Thymus (tissue), 11 donors: ENCODE measurements around the gene RPL28. TPM values are rescaled to one million over a fixed set of nuclear protein-coding genes. Genes with fewer than 3 reads are reported as not detected.
"Not testable (repeated sequence)": the region's sequence is repeated elsewhere in the genome, so short reads cannot be mapped to it uniquely, and the experiment has no call there.

Source experiments
- DNase-seq, 9 donors: peaks; one replicate each; pipeline ENCODE4 v3.0.0-alpha.2; 2013; ENCODE audit warnings: low spot score in 9 of 9, low read depth in 6 of 9, missing footprints in 1 of 9
- H3K27ac ChIP-seq, 2 donors: one replicate each; pipeline ENCODE4 v1.5.1; 2013; ENCODE audit warnings: control low read depth in 1 of 2, low read depth in 1 of 2, low read length in 1 of 2, mild to moderate bottlenecking in 1 of 2, moderate library complexity in 1 of 2
- H3K27me3 ChIP-seq, 2 donors: one replicate each; pipeline ENCODE4 v1.5.1; 2013; ENCODE audit warnings: low read length in 1 of 2; ENCODE audit not compliant: control insufficient read depth in 2 of 2, insufficient read depth in 1 of 2
- H3K36me3 ChIP-seq, 2 donors: one replicate each; pipeline ENCODE4 v1.5.1; 2013; ENCODE audit warnings: low read length in 1 of 2, mild to moderate bottlenecking in 1 of 2, moderate library complexity in 1 of 2; ENCODE audit not compliant: control insufficient read depth in 2 of 2, insufficient read depth in 2 of 2
- H3K4me1 ChIP-seq, 2 donors: one replicate each; pipeline ENCODE4 v1.5.1; 2013; ENCODE audit warnings: low read length in 2 of 2; ENCODE audit not compliant: control insufficient read depth in 2 of 2, insufficient read depth in 2 of 2
- H3K4me3 ChIP-seq, 2 donors: one replicate each; pipeline ENCODE4 v1.5.1; 2013; ENCODE audit warnings: low read length in 2 of 2, control low read depth in 1 of 2, mild to moderate bottlenecking in 1 of 2
- H3K9me3 ChIP-seq, 2 donors: one replicate each; pipeline ENCODE4 v1.5.1; 2013; ENCODE audit warnings: low read length in 1 of 2, mild to moderate bottlenecking in 1 of 2; ENCODE audit not compliant: control insufficient read depth in 2 of 2, insufficient read depth in 1 of 2
- WGBS: extraction: QIAGEN DNeasy Blood & Tissue Kit; methylation state at CpG from one replicate; pipeline ENCODE4 v1.1.7; 2013; 5-methylcytosine and 5-hydroxymethylcytosine counted together
- polyA plus RNA-seq: library from polyadenylated mRNA; stranded (reverse); fragments of 200-250 nt; gene quantifications from one replicate; pipeline ENCODE4 v1.2.3, GENCODE V29; 2013
- total RNA-seq: library from RNA; stranded (reverse); fragments of 120-200 nt; gene quantifications from one replicate; pipeline ENCODE4 v1.2.4, GENCODE V29; 2013
- donor health status: healthy.

The RPL28 gene
- total and polyA plus RNA-seq, 2 donors = 667 to 2,578 TPM

GRCh38 chr19:55407800-55408532 is 22.2 kb downstream of the RPL28 start:
- H3K36me3 ChIP-seq = peaks cover 21 to 32% of the 10 kb centered on the region in 2 donors
- H3K27ac ChIP-seq = peak overlapping the region; percentile 99 to 100
- H3K4me1 ChIP-seq = peaks cover 17 to 26% of the 10 kb centered on the region in 2 donors
- H3K4me3 ChIP-seq = peak overlapping the region; percentile 54 to 85
- under 1% methylated on average over 72 of the region's 72 CpGs for whole genome bisulfite sequencing
- peaks cover 1 to 18% of the 10 kb centered on the region in 2 donors for H3K9me3 ChIP-seq
- H3K27me3 ChIP-seq = no peaks in the 10 kb centered on the region
- peak; percentile 95 to 99 (median 98) for DNase-seq

- Histone ChIP-seq H3K9me3 (peaks cover 1 to 18% of the 10 kb centered on the region in 2 donors), H3K4me1 (peaks cover 17 to 26% of the 10 kb centered on the region in 2 donors), H3K27ac (peak overlapping the region; percentile 95 to 99), H3K36me3 (peaks cover 16 to 26% of the 10 kb centered on the region in 2 donors), H3K27me3 (no peaks in the 10 kb centered on the region), H3K4me3 (peak overlapping the region; percentile 36 to 43)
- no peak for DNase-seq
- WGBS = 72% methylated on average over 9 of the region's 9 CpGs
These were observed 22.8 kb downstream of the RPL28 start for GRCh38 chr19:55408533-55408872.

- not testable (repeated sequence) for H3K27ac ChIP-seq, H3K4me3 ChIP-seq, DNase-seq, H3K27me3 ChIP-seq
- peaks cover 1 to 18% of the 10 kb centered on the region in 2 donors for H3K9me3 ChIP-seq
- WGBS = 91% methylated on average over 8 of the region's 8 CpGs
- H3K4me1 ChIP-seq = peaks cover 17 to 26% of the 10 kb centered on the region in 2 donors
- H3K36me3 ChIP-seq = peaks cover 11 to 22% of the 10 kb centered on the region in 2 donors
These were observed 23.4 kb downstream of the RPL28 start for GRCh38 chr19:55409179-55409578.

GRCh38 chr19:55410168-55410567 is 24.4 kb downstream of the RPL28 start:
- H3K4me3 ChIP-seq = no peak overlapping the region
- H3K36me3 ChIP-seq = peaks cover 5 to 16% of the 10 kb centered on the region in 2 donors
- peaks cover 1 to 18% of the 10 kb centered on the region in 2 donors for H3K9me3 ChIP-seq
- H3K27ac ChIP-seq = no peak overlapping the region
- H3K27me3 ChIP-seq = no peaks in the 10 kb centered on the region
- H3K4me1 ChIP-seq = peaks cover 17 to 26% of the 10 kb centered on the region in 2 donors
- DNase-seq = no peak
- over 99% methylated on average over 2 of the region's 2 CpGs for WGBS

GRCh38 chr19:55418185-55418584 is 32.5 kb downstream of the RPL28 start:
- Histone ChIP-seq H3K9me3 (peaks cover 0 to 10% of the 10 kb centered on the region in 2 donors), H3K4me1 (peaks cover 40 to 44% of the 10 kb centered on the region in 2 donors), H3K4me3 (no peak overlapping the region), H3K27me3 (no peaks in the 10 kb centered on the region), H3K27ac (no peak overlapping the region), H3K36me3 (no peaks in the 10 kb centered on the region)
- DNase-seq = peak in 7 of 9 donors; percentile 34 to 81 (median 62)
- 45% methylated on average over 7 of the region's 7 CpGs for WGBS

GRCh38 chr19:55419103-55419502 is 33.4 kb downstream of the RPL28 start:
- 11% methylated on average over 5 of the region's 5 CpGs for WGBS
- H3K36me3 ChIP-seq = no peaks in the 10 kb centered on the region
- DNase-seq = peak in 3 of 9 donors; percentile 26 to 68 (median 65)
- H3K27me3 ChIP-seq = no peaks in the 10 kb centered on the region
- peaks cover 0 to 10% of the 10 kb centered on the region in 2 donors for H3K9me3 ChIP-seq
- H3K4me3 ChIP-seq = no peak overlapping the region
- H3K27ac ChIP-seq = no peak overlapping the region
- peaks cover 40 to 44% of the 10 kb centered on the region in 2 donors for H3K4me1 ChIP-seq

GRCh38 chr19:55419624-55420236 is 34.0 kb downstream of the RPL28 start:
- H3K36me3 ChIP-seq = no peaks in the 10 kb centered on the region
- H3K4me1 ChIP-seq = peaks cover 40 to 44% of the 10 kb centered on the region in 2 donors
- no peak for DNase-seq
- H3K4me3 ChIP-seq = no peak overlapping the region
- H3K27me3 ChIP-seq = no peaks in the 10 kb centered on the region
- peaks cover 0 to 10% of the 10 kb centered on the region in 2 donors for H3K9me3 ChIP-seq
- 96% methylated on average over 5 of the region's 5 CpGs for WGBS
- H3K27ac ChIP-seq = no peak overlapping the region

- Histone ChIP-seq H3K9me3 (peaks cover 0 to 10% of the 10 kb centered on the region in 2 donors), H3K27ac (peak overlapping the region; percentile 52 to 65), H3K4me1 (peaks cover 40 to 44% of the 10 kb centered on the region in 2 donors)
- WGBS = 5% methylated on average over 4 of the region's 4 CpGs
- H3K4me3 ChIP-seq, H3K27me3 ChIP-seq, H3K36me3 ChIP-seq: not testable (repeated sequence)
- DNase-seq = peak in 3 of 9 donors; percentile 53 to 75 (median 54)
These were observed 35.5 kb downstream of the RPL28 start for GRCh38 chr19:55421281-55421680.
